Hematopoietic multipotent progenitor cell (in vitro differentiated cells): ENCODE measurements around the gene USP28. TPM values are rescaled to one million over a fixed set of nuclear protein-coding genes. Genes with fewer than 3 reads are reported as not detected.
"Not testable (repeated sequence)": the region's sequence is repeated elsewhere in the genome, so short reads cannot be mapped to it uniquely, and the experiment has no call there.

Source experiments
- DNase-seq, 3 donors: peaks; one replicate each; pipeline ENCODE4 v3.0.0-alpha.2; 2011 to 2015; ENCODE audit warnings: low read depth in 2 of 3, low spot score in 2 of 3
- total RNA-seq: library from RNA; depleted of rRNA; stranded (reverse); fragments of >200 nt; gene quantifications from one replicate; pipeline ENCODE4 v1.2.3, GENCODE V29; 2012

The USP28 gene
- total RNA-seq, 1 donor: 5.9 TPM

GRCh38 chr11:113879446-113879845 is 4.1 kb upstream of the USP28 start:
- DNase-seq: not testable (repeated sequence)

DNA sequence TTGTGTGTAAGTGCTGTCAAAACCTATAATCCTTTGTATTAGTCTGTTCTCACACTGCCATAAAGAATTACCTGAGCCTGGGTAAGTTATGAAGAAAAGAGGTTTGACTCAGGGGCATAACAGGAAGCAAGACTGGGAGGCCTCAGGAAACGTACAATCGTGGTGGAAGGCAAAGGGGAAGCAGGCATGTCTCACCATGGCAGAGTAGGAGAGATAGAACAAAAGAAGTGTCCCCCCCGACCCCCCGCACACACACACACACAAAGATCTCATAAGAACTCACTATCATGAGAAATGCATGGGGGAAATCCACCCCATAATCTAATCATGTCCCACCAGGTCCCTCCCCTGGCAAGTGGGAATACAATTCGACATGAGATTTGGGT is 2.3 kb upstream of the USP28 start:
- DNase-seq: peak in 2 of 3 donors; percentile 16 to 22

- peak in 1 of 3 donors; percentile 1 for DNase-seq
Observed at GRCh38 chr11:113876798-113877669, 1.7 kb upstream of the USP28 start.

GRCh38 chr11:113876074-113876797 is 864 bp upstream of the USP28 start:
- no peak for DNase-seq

GRCh38 chr11:113874581-113875233 is 665 bp downstream of the USP28 start:
- DNase-seq: peak in 1 of 3 donors; percentile 30

GRCh38 chr11:113874096-113874495 is 1.3 kb downstream of the USP28 start:
- no peak for DNase-seq

DNA sequence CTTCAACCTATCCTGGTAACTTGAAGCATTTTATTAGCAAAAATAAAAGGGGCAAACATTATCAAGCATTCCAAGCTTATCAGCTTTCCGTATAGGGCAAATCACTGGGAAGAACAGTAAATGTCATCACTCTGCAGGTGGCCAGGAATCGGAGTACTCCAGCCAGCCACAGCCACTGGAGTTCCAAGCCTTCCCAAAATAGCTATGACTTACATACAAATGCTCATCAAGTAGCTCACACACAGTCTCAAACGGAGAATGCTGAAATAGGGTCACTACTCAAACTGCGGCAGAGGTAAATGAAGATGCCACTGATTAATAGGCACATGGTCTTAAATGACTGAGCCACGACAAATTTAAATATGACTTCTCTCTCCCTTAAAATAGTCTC is 2.1 kb downstream of the USP28 start:
- DNase-seq: no peak

DNA sequence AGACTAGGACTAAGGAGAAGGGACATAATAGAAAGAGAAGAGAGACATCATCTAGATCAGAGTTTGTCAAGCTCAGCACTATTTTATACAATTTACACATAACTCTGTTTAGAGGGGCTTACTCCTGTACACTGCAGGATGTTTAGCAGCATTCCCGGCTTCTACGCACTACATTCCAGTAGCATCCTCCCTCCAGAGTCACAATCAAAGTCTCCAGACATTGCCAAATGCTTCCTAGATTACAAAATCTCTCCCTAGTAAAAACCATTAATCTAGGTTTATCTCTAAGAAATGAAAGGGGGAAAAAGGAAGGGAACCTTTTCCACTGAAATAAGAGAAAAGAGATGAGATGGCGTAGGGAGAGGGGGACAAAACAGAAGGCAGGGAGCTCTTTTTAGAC is 4.0 kb downstream of the USP28 start:
- no peak for DNase-seq

DNA sequence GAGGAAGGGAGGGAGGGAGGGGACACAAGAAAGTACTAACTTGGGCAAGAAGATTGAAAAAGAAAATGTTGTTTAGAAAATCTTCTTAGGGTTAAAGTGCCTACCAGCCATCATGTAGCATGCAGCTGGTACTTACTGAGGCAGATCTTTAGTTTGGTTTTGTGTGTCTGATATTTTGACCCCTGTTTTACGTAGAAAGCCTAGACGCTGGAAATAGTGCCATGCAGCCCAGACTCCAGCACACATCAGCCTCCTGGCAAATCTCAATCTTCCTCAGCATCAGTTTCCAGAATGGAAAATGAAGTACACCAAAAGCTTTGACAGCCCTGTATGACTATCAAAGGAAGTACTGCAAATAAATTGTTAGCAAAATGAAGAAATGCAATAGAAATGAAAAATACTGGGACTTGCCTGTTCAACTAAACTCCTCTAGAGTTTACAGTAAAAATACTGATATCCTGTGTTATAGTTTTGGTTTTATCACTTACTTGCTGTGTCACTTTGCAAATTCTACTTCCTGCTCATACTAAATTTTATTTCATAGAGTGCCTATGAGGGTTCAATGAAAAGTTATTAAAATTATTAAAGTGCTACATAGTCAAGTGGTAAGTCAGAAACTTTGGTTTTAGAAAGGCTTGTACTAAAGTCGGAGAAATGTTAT is 7.4 kb downstream of the USP28 start:
- DNase-seq: no peak

GRCh38 chr11:113865873-113866272 is 9.5 kb downstream of the USP28 start:
- DNase-seq: no peak

DNA sequence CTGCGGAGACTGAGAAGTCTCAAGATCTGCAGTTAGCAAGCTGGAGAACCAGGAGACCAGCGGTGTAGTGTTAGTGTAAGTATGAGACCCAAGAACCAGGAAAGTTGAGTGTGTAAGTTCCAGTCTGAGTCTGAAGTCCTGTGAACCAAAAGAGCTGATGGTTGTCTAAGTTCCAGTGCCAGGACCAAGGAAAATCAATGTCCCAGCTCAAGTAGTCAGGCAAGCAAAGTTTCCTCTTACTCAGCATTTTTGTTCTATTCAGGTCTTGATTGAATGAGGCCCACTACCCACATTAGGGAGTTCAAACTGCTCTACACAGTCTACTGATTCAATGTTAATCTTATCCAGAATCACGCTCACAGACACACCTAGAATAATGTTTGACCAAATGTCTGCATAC is 11.0 kb downstream of the USP28 start:
- DNase-seq: no peak

DNA sequence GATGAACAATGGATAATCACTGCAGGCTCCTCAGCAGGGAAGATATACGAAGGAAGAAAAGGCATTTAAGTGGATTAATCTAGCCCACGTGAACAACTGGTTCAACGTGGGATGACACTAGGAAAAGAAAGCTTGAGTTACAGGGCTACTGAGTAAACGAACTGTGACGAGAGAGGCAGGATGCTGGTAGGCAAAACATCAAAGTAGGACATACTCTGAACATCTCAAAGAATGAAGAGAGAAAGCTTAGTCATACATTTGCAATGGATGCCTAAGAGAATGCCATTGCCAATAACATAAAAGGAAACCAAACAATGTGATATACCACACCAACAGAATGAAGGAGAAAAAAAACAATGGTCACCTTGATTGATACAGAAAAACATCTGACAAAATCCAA is 12.9 kb downstream of the USP28 start:
- DNase-seq: no peak

GRCh38 chr11:113859665-113860064 is 15.7 kb downstream of the USP28 start:
- DNase-seq: peak in 1 of 3 donors; percentile 2

GRCh38 chr11:113856966-113857759 is 18.2 kb downstream of the USP28 start:
- DNase-seq: no peak

GRCh38 chr11:113855803-113856202 is 19.6 kb downstream of the USP28 start:
- no peak for DNase-seq

GRCh38 chr11:113850188-113850587 is 25.2 kb downstream of the USP28 start:
- DNase-seq: no peak

DNA sequence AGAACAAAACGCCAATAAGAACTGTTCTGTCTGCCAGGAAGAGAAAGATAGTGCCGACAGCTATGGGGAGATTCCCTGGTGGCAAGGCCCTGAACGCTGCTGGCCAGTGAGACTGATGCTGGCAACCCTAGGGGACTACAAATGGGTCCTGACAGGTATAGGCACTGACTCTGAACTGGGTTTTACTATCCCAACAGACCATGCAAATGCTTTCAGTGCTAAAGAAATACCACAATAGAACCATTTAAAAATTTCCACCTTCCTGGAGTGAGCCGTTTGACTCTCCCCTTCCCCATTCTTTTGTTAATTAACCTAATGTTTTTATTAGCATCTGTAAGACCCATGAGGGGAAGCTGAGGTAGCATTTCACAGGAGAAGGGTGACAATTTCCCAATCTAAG is 25.7 kb downstream of the USP28 start:
- no peak for DNase-seq

- no peak for DNase-seq
Observed at GRCh38 chr11:113847580-113847979, 27.8 kb downstream of the USP28 start.

DNA sequence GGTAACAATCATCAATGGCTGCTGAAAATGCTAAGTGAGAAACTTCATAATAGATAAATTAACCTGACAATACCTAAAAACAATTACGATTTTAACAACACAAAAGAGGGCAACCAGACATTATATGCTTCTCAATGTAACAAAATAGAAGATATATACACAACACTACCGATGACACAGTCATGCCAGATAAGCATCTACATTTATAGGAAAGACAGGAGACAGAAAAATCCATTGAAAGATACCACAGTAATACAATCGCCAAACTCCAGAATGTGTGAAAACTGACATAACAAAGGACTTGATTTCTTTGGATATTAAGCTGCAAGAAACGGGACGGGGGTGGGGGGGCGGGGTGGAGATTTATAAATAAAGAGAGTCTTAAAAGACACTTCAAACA is 28.3 kb downstream of the USP28 start:
- no peak for DNase-seq

- DNase-seq: no peak
Observed at GRCh38 chr11:113841691-113842090, 33.7 kb downstream of the USP28 start.
